DMS53 treated with DMSO at 0.1 percent for 48 hours (cell line): ENCODE results near the gene MED13L.
A peak's percentile ranks its signal among the peaks of the same experiment; 100 is the strongest.

Source experiments
- DNase-seq: peaks from one replicate; lab custom pipeline; 2025; ENCODE audit not compliant: unreplicated experiment; lab: John Stamatoyannopoulos, UW

MED13L gene

DNA sequence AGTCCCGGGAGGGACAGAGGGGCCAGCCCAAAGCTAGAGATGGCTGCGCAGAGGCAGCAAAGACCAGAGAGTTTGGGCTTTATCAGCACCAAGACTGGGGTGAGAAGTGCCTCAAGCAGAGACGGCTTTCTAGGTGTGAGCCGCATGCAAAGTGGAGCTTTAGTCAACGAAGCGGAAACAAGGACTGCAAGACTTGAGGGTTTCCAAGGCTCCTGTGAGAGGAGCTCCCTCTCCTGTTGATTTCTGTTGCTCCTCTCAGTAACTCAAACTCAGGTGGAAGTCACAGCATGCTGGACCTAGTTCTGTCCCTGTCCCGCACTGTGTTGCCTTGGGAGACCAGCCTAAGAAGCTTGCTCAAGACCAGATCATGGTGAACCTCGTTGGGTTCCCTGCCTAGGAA lies 327.8 kb downstream of the MED13L start:
- no peak for DNase-seq

- no peak for DNase-seq
Observed at GRCh38 chr12:115947696-115948062, 329.8 kb downstream of the MED13L start.

DNA sequence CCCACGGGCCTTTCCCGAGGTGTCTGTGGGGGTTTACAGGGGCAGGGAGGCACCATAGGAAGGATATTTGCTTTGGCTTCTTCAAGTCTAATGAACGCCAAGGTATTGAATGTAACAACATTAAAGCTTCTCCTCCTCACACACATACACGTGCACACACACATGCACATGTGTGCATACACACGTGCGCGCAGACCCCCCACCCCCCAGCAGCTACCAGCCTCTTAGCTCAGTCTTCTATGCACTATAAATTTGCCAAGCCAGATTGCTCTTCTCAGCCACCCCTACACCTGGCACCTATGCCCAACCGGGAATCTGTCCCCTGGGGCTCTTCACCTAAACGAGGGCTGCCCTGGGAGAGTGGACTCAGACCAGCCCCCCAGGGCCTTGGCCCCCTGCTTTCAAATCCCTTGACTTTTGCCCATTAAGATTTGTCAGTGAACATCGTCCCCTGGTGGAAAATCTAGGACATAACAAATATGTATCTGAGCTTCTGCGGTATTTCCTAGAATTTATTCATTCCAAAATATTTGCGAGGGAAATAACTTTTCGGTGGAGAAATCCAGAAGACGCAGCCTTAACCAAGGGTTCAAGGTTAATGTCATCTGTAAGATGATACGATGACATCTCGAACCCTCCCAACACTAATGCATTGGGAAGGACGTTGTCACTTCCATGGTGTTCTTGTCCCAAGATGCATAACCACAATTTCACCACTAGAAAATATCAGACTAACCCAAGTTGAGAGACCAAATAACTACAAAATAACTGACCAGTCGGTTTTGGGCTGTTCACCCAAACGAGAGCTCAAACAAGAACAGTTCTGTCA lies 330.4 kb downstream of the MED13L start:
- DNase-seq, result no peak

DNA sequence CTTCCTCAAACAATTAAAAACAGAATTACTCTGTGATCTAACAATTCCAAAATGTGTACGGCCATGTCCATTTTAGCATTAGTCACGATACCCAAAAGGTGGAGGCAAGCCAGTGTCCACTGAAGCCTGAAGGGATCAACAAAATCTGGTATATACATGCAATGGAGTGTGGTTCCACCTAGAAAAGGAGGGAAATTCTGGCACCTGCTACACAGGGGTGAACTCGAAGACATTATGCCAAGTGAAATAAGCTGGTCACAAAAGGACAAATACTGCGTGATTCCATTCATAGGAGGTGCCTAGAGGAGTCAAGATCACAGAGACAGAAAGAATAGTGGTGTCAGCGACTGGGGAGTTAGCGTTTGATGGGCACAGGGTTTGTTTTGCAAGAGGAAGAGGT lies 331.4 kb downstream of the MED13L start:
- no peak for DNase-seq

DNA sequence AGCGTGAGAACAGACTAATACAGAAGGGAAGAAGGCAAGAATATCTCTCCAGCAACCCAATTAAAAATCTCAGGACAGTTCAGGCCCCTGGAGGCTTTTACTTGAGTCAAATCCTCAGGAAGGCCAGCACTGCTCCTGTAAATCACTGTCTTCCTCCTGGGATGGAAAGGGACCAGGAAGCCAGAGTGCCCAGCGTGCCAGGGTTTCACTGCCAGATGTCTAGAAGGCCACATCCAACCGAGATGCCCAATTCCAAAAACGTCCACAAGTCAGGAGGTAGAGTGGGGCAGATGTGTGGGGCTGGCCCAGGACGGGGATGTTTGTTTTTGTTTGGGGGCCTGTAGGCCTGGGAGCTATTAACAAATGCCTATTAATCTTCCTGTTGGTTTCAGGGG lies 332.0 kb downstream of the MED13L start:
- no peak for DNase-seq

- no peak for DNase-seq
Observed at GRCh38 chr12:115944837-115945490, 332.5 kb downstream of the MED13L start.

DNA sequence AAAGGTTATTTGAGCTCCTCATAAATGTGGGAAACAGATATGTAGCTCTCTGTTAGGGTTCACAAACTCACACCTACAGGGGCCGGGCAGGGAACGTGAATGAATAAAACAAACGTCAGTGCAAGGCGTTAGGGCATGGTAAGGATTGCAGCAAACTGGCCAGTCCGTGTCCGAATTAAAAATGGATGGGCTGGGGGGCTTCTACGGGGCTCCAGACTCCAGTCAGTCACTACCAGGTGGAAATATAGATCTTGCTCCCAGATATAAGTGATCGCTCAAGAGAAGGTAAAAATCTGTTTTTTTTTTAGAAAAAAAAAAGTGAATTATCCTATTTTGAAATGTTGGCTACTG lies 333.1 kb downstream of the MED13L start:
- DNase-seq, result no peak

DNA sequence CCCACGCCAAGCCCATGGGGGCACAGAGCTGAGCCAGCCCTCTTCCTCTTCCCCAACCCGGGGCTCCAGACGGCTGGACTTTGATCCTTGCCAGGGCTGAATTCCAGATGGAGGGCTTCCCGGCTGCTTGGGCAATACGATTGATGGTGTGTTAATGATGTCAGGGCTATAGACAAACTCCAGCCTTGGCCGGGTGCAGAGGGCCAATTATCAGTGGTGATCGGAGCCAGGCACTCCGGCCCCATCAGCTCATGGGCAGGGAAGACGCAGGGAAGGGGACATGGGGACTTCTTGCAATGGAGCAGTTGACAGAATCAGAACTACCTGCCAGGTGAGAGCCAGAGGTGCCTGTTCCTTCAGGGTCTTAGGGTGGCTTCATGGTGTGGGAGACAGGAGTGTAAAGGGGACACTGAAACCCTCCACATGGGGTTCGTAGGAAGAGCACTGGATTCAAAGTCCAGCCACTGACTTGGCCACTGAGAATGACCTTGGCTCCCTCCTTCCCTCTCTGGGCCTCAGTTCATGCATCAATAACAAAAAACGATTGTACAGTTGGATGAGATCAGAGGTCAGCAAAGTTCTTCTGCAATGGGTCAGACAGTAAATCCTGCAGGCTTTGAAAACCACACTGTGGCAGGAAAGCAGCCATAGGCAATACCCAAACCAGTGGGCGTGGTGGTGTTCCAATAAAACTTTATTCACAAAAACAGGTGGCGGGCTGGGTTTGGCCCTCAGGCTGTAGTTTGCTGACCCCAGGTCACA lies 333.7 kb downstream of the MED13L start:
- DNase-seq, result no peak

GRCh38 chr12:115943310-115943629 lies 334.2 kb downstream of the MED13L start:
- no peak for DNase-seq

- no peak for DNase-seq
Observed at GRCh38 chr12:115942346-115942745, 335.1 kb downstream of the MED13L start.

- DNase-seq, result peak; percentile 23
Observed at GRCh38 chr12:115941362-115941761, 336.1 kb downstream of the MED13L start.

- DNase-seq, result no peak
Observed at GRCh38 chr12:115938794-115939377, 338.6 kb downstream of the MED13L start.

DNA sequence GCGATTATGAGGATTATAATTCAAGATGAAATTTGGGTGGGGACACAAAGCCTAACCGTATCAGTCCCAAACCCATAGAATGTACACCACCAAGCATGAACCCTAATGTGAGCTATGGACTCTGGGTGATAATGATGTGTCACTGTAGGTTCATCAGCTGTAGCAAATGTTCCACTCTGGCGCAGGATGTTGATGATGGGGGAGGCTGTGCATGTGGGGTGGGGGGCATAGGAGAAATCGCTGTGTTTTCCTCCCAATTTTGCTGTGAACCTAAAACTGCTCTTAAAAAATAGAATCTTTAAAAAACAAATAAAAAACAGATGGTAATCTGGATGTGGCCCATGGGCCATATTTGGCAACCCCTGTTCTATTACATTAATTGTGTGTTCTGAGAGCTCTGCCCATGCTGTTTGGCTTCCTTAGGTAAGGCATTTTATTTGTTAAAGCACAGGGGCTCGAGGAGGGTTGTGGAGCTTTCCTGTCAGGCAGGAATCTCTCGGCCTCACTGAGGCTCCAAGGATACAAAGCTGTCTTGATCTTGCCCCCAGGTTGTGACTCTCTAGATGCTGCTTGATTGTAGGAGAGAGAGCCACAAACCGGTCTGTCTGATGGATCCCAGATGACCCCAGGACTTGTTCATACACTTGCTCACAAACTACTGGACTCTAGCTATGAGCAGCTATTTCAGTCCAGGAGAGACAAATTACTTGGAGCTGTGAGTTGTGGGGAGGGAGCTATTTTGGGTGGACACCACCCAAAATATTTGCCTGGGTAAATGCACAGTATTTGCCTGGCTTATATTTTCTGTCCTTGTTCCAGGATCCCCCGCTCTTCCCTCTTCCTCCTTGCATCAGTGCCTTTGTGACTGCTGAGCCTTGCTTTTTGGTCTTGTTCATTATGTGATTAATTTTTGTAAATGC lies 340.2 kb downstream of the MED13L start:
- DNase-seq, result no peak

GRCh38 chr12:115934877-115935276 lies 342.6 kb downstream of the MED13L start:
- DNase-seq, result no peak

GRCh38 chr12:115934046-115934445 lies 343.4 kb downstream of the MED13L start:
- DNase-seq, result no peak

DNA sequence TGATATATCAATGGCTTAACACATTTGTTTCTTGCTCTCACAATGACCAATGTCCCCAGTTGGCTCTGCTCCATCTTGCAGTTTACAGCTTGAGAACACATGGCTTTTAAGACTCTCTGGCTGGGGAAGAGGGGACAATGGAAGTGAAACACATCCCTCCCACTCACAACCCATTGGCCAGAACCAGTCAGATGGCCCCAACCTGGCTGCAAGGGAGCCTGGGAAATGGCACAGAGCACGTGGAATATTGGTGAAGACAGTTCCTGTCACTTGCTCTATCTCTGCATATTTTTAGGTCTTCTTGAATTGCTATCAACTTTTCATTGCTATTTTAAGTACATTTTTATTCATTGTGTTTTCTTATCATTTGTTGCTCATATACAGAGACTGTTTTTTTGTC lies 345.4 kb downstream of the MED13L start:
- no peak for DNase-seq

- no peak for DNase-seq
Observed at GRCh38 chr12:115930336-115930735, 347.2 kb downstream of the MED13L start.

DNA sequence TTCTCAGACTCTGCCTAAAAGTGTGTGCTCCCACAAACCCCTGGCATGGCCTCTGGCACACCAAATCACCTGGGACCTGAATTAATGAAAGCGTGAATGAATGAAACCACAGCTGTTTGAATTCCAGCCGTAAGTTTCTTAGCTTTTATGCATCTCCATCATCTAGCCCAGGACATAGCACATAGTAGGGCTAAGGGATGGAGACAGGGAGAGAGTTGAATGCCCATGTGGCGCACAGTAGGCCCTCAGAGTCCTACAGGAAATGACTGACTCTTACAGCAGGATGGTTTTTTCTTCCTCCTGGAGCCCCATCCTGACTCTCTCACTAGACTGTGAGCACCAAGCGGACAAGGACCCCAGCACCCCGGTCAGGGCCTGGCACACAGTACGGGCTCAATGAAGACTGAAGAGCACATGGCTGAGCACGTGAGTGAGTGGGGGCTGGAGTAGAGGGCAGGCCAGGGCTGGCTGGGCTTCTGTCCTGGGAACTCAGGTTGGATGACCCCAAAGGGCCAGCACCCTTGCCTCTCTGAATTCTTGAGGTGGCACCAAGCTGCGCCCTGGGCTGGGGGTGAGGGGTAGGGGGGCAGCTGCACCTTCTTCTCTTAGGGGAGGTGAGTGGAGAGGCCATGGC lies 351.3 kb downstream of the MED13L start:
- DNase-seq, result no peak

- no peak for DNase-seq
Observed at GRCh38 chr12:115923851-115924250, 353.6 kb downstream of the MED13L start.

DNA sequence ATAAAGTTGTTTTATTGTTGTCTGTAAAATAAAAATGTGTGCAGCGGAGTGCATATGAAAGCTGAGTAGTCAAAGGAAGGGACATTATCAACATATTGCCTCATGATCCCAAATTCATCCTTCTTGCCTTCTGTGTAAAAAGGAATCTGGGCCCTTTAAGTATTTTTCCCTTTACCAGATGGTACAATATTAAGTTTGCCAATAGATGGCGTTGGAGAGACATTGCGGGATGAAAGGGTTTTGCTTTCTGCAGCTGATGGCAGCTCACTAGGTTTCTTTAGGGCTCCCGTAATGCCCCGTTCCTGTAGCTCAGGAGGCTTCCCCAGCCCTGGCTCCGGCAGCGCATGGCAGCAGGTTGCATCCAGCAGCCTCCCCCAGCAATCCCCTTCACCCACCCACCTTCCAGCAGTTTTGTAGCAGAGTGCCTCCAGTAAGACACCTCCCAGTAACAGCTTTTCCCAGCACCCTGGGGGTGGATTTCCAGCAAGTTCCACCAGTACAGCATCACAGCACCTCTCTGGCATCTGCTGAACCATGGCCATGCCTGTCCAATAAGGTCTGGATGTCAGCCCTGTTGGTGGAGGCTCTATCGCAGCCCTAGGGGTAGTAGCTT lies 354.4 kb downstream of the MED13L start:
- DNase-seq, result peak; percentile 72
